Inflammatory macrophage treated with lipopolysaccharide for 4 hours (primary cell): Measurements from ENCODE around the gene CHN2.

Source experiments
- DNase-seq: peaks from one replicate; pipeline ENCODE4 v3.0.0-alpha.2; 2020

The CHN2 gene

GRCh38 chr7:29194594-29195427, at the start of gene CHN2:
CHN2 (plus strand) TSS chr7:29194775.
- peak; percentile 58 for DNase-seq

GRCh38 chr7:29145553-29146056, 49.0 kb upstream of the CHN2 start:
- no peak for DNase-seq

GRCh38 chr7:29146057-29146706, 48.4 kb upstream of the CHN2 start, which contains the start of gene CPVL:
CPVL (minus strand) TSS chr7:29146537; CDS start chr7:29121061, 25,476 bp downstream.
- DNase-seq: peak; percentile 79

GRCh38 chr7:29146888-29147609, 47.5 kb upstream of the CHN2 start:
- DNase-seq: peak; percentile 73

- peak; percentile 38 for DNase-seq
Measured at GRCh38 chr7:29147821-29148220, 46.8 kb upstream of the CHN2 start.

- DNase-seq: peak; percentile 34
Measured at GRCh38 chr7:29149036-29149435, 45.5 kb upstream of the CHN2 start.

GRCh38 chr7:29150856-29151255, 43.7 kb upstream of the CHN2 start:
- DNase-seq: no peak

GRCh38 chr7:29154076-29154475, 40.5 kb upstream of the CHN2 start:
- DNase-seq: no peak

GRCh38 chr7:29156907-29157452, 37.6 kb upstream of the CHN2 start:
- no peak for DNase-seq

- no peak for DNase-seq
Measured at GRCh38 chr7:29158795-29159423, 35.7 kb upstream of the CHN2 start.

GRCh38 chr7:29160080-29160479, 34.5 kb upstream of the CHN2 start:
- no peak for DNase-seq

- no peak for DNase-seq
Measured at GRCh38 chr7:29161231-29161630, 33.3 kb upstream of the CHN2 start.

GRCh38 chr7:29162577-29162976, 32.0 kb upstream of the CHN2 start:
- DNase-seq: no peak

GRCh38 chr7:29163854-29164253, 30.7 kb upstream of the CHN2 start:
- no peak for DNase-seq

GRCh38 chr7:29167721-29168120, 26.9 kb upstream of the CHN2 start:
- DNase-seq: no peak

- no peak for DNase-seq
Measured at GRCh38 chr7:29170781-29171180, 23.8 kb upstream of the CHN2 start.

GRCh38 chr7:29173458-29173857, 21.1 kb upstream of the CHN2 start:
- no peak for DNase-seq

GRCh38 chr7:29177963-29178600, 16.5 kb upstream of the CHN2 start:
- peak; percentile 95 for DNase-seq

- DNase-seq: no peak
Measured at GRCh38 chr7:29179115-29179514, 15.5 kb upstream of the CHN2 start.

GRCh38 chr7:29184599-29184998, 10.0 kb upstream of the CHN2 start:
- no peak for DNase-seq

GRCh38 chr7:29185613-29186012, 9.0 kb upstream of the CHN2 start:
- DNase-seq: no peak

- DNase-seq: peak; percentile 36
Measured at GRCh38 chr7:29189743-29190201, 4.8 kb upstream of the CHN2 start.
